Mammary epithelial cell (primary cell): ENCODE data around the gene ATRX.
"Not testable (repeated sequence)": the region's sequence is repeated elsewhere in the genome, so short reads cannot be mapped to it uniquely, and the experiment has no call there.

Source experiments
- EZH2 ChIP-seq: IDR thresholded peaks from 2 replicates; pipeline ENCODE4 v1.6.1; 2012; ENCODE audit warnings: low read length, inconsistent platforms, borderline replicate concordance
- TF ChIP-seq, protein P1 (sequence below), 2 donors: IDR thresholded peaks in 1 of 2; conservative IDR thresholded peaks in 1 of 2; 2 replicates each; pipeline ENCODE4 v1.5.1; 2011 to 2012; ENCODE audit warnings: inconsistent platforms in 2 of 2, low read length in 2 of 2, mild to moderate bottlenecking in 2 of 2, control low read depth in 1 of 2, low read depth in 1 of 2; ENCODE audit not compliant: insufficient read depth in 1 of 2; ENCODE audit errors: extremely low read depth in 1 of 2

- TF ChIP-seq, protein P1, sequence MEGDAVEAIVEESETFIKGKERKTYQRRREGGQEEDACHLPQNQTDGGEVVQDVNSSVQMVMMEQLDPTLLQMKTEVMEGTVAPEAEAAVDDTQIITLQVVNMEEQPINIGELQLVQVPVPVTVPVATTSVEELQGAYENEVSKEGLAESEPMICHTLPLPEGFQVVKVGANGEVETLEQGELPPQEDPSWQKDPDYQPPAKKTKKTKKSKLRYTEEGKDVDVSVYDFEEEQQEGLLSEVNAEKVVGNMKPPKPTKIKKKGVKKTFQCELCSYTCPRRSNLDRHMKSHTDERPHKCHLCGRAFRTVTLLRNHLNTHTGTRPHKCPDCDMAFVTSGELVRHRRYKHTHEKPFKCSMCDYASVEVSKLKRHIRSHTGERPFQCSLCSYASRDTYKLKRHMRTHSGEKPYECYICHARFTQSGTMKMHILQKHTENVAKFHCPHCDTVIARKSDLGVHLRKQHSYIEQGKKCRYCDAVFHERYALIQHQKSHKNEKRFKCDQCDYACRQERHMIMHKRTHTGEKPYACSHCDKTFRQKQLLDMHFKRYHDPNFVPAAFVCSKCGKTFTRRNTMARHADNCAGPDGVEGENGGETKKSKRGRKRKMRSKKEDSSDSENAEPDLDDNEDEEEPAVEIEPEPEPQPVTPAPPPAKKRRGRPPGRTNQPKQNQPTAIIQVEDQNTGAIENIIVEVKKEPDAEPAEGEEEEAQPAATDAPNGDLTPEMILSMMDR (conservative IDR thresholded peaks at IDR 0.05 in 1 of 2, IDR thresholded peaks at IDR 0.05 in 1 of 2; ENCODE audit: extremely low read depth in 1 of 2, insufficient read depth in 1 of 2, low read depth in 1 of 2, low read length in 2 of 2): not testable (repeated sequence)
- not testable (repeated sequence) for TF ChIP-seq EZH2
Measured at GRCh38 chrX:77531261-77531660, 254.8 kb downstream of the ATRX start.
